Mammary epithelial cell (primary cell): ENCODE data around the gene KCNN2.

Experiments
- EZH2 ChIP-seq: IDR thresholded peaks from 2 replicates; pipeline ENCODE4 v1.6.1; 2012; ENCODE audit warnings: low read length, inconsistent platforms, borderline replicate concordance
- TF ChIP-seq, protein P1 (sequence below), 2 donors: IDR thresholded peaks in 1 of 2; conservative IDR thresholded peaks in 1 of 2; 2 replicates each; pipeline ENCODE4 v1.5.1; 2011 to 2012; ENCODE audit warnings: inconsistent platforms in 2 of 2, low read length in 2 of 2, mild to moderate bottlenecking in 2 of 2, control low read depth in 1 of 2, low read depth in 1 of 2; ENCODE audit not compliant: insufficient read depth in 1 of 2; ENCODE audit errors: extremely low read depth in 1 of 2

DNA sequence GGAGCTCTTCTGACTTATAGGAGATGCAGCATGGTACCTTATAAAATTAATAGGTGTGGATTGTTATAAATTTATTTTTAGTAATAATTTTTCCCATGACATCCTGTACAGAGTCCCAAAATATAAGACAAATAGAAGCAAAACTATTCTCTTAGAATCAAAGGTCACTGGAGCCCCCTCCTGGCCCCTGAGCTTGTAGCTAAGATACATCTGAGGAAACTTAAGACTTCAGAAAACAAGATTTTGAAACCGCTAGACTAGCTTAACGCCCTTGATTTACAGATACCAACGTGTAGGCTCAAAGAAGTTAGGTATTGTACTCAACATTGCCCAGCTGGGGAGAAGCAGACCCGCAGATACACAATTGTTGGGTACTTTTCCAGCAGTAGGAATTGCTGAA lies 45.7 kb upstream of the KCNN2 start:
- TF ChIP-seq, protein P1, sequence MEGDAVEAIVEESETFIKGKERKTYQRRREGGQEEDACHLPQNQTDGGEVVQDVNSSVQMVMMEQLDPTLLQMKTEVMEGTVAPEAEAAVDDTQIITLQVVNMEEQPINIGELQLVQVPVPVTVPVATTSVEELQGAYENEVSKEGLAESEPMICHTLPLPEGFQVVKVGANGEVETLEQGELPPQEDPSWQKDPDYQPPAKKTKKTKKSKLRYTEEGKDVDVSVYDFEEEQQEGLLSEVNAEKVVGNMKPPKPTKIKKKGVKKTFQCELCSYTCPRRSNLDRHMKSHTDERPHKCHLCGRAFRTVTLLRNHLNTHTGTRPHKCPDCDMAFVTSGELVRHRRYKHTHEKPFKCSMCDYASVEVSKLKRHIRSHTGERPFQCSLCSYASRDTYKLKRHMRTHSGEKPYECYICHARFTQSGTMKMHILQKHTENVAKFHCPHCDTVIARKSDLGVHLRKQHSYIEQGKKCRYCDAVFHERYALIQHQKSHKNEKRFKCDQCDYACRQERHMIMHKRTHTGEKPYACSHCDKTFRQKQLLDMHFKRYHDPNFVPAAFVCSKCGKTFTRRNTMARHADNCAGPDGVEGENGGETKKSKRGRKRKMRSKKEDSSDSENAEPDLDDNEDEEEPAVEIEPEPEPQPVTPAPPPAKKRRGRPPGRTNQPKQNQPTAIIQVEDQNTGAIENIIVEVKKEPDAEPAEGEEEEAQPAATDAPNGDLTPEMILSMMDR (conservative IDR thresholded peaks at IDR 0.05 in 1 of 2, IDR thresholded peaks at IDR 0.05 in 1 of 2; ENCODE audit: extremely low read depth in 1 of 2, insufficient read depth in 1 of 2, low read depth in 1 of 2, low read length in 2 of 2), result no peak
- TF ChIP-seq EZH2, result no peak
